IPS-18a (cell line): ENCODE measurements around the gene ALDOA.

Source experiments
- H3K27ac ChIP-seq: one replicate; pipeline ENCODE4 v1.5.1; 2013; ENCODE audit warnings: low read length
- H3K27me3 ChIP-seq: one replicate; pipeline ENCODE4 v1.6.1; 2013; ENCODE audit warnings: mild to moderate bottlenecking, low read length; ENCODE audit not compliant: control insufficient read depth, insufficient read depth
- H3K36me3 ChIP-seq: one replicate; pipeline ENCODE4 v1.6.1; 2013; ENCODE audit warnings: low read depth, low read length; ENCODE audit not compliant: control insufficient read depth
- H3K4me1 ChIP-seq: one replicate; pipeline ENCODE4 v1.6.1; 2013; ENCODE audit warnings: low read depth, low read length; ENCODE audit not compliant: control insufficient read depth
- H3K4me3 ChIP-seq: one replicate; pipeline ENCODE4 v1.5.1; 2013; ENCODE audit warnings: low read length
- H3K9ac ChIP-seq: one replicate; pipeline ENCODE4 v1.6.1; 2013; ENCODE audit warnings: mild to moderate bottlenecking, low read length, moderate library complexity
- H3K9me3 ChIP-seq: one replicate; pipeline ENCODE4 v1.6.1; 2013; ENCODE audit warnings: low read depth, low read length; ENCODE audit not compliant: control insufficient read depth

ALDOA gene

GRCh38 chr16:30063893-30064728, 1.4 kb upstream of the ALDOA start:
- Histone ChIP-seq H3K9ac (peak overlapping the region; percentile 85), H3K9me3 (no peaks in the 10 kb centered on the region), H3K27ac (peak overlapping the region; percentile 83), H3K4me3 (peak overlapping the region; percentile 97), H3K36me3 (peaks cover 23% of the 10 kb centered on the region), H3K27me3 (no peaks in the 10 kb centered on the region), H3K4me1 (peaks cover 17% of the 10 kb centered on the region)

- H3K4me3 ChIP-seq = peak overlapping the region; percentile 97
- no peaks in the 10 kb centered on the region for H3K9me3 ChIP-seq
- peaks cover 29% of the 10 kb centered on the region for H3K36me3 ChIP-seq
- peaks cover 17% of the 10 kb centered on the region for H3K4me1 ChIP-seq
- H3K27ac ChIP-seq = peak overlapping the region; percentile 83
- H3K9ac ChIP-seq = peak overlapping the region; percentile 85
- no peaks in the 10 kb centered on the region for H3K27me3 ChIP-seq
Observed at GRCh38 chr16:30064729-30065101, 845 bp upstream of the ALDOA start.

GRCh38 chr16:30065943-30066760, 592 bp downstream of the ALDOA start:
- Histone ChIP-seq H3K4me3 (peak overlapping the region; percentile 97), H3K27ac (peak overlapping the region; percentile 78), H3K36me3 (peaks cover 43% of the 10 kb centered on the region), H3K4me1 (peaks cover 15% of the 10 kb centered on the region), H3K9ac (peak overlapping the region; percentile 85), H3K27me3 (no peaks in the 10 kb centered on the region), H3K9me3 (no peaks in the 10 kb centered on the region)

- no peaks in the 10 kb centered on the region for H3K27me3 ChIP-seq
- peak overlapping the region; percentile 97 for H3K4me3 ChIP-seq
- H3K27ac ChIP-seq = peak overlapping the region; percentile 71
- H3K9ac ChIP-seq = peak overlapping the region; percentile 85
- H3K4me1 ChIP-seq = peaks cover 14% of the 10 kb centered on the region
- peaks cover 52% of the 10 kb centered on the region for H3K36me3 ChIP-seq
- H3K9me3 ChIP-seq = no peaks in the 10 kb centered on the region
Observed at GRCh38 chr16:30066761-30067583, 1.4 kb downstream of the ALDOA start.

GRCh38 chr16:30067584-30067916, 2.0 kb downstream of the ALDOA start:
- peaks cover 56% of the 10 kb centered on the region for H3K36me3 ChIP-seq
- no peak overlapping the region for H3K27ac ChIP-seq
- no peak overlapping the region for H3K9ac ChIP-seq
- H3K4me1 ChIP-seq = peaks cover 14% of the 10 kb centered on the region
- H3K27me3 ChIP-seq = no peaks in the 10 kb centered on the region
- no peaks in the 10 kb centered on the region for H3K9me3 ChIP-seq
- H3K4me3 ChIP-seq = peak overlapping the region; percentile 97

- Histone ChIP-seq H3K4me3 (no peak overlapping the region), H3K36me3 (peaks cover 56% of the 10 kb centered on the region), H3K9ac (no peak overlapping the region), H3K9me3 (no peaks in the 10 kb centered on the region), H3K27me3 (no peaks in the 10 kb centered on the region), H3K27ac (no peak overlapping the region), H3K4me1 (peaks cover 11% of the 10 kb centered on the region)
Observed at GRCh38 chr16:30068333-30068732, 2.8 kb downstream of the ALDOA start.

GRCh38 chr16:30068750-30069610, 3.4 kb downstream of the ALDOA start:
- Histone ChIP-seq H3K9ac (no peak overlapping the region), H3K36me3 (peaks cover 56% of the 10 kb centered on the region), H3K4me3 (no peak overlapping the region), H3K4me1 (peaks cover 7% of the 10 kb centered on the region), H3K27ac (no peak overlapping the region), H3K9me3 (no peaks in the 10 kb centered on the region), H3K27me3 (no peaks in the 10 kb centered on the region)

GRCh38 chr16:30069611-30070462, 4.3 kb downstream of the ALDOA start:
- no peaks in the 10 kb centered on the region for H3K27me3 ChIP-seq
- no peaks in the 10 kb centered on the region for H3K9me3 ChIP-seq
- H3K27ac ChIP-seq = no peak overlapping the region
- H3K36me3 ChIP-seq = peaks cover 56% of the 10 kb centered on the region
- H3K4me3 ChIP-seq = no peak overlapping the region
- H3K9ac ChIP-seq = no peak overlapping the region
- peaks cover 7% of the 10 kb centered on the region for H3K4me1 ChIP-seq

GRCh38 chr16:30070490-30070889, 4.9 kb downstream of the ALDOA start:
- H3K9ac ChIP-seq = no peak overlapping the region
- no peak overlapping the region for H3K4me3 ChIP-seq
- H3K9me3 ChIP-seq = no peaks in the 10 kb centered on the region
- peaks cover 56% of the 10 kb centered on the region for H3K36me3 ChIP-seq
- no peaks in the 10 kb centered on the region for H3K27me3 ChIP-seq
- H3K4me1 ChIP-seq = peaks cover 7% of the 10 kb centered on the region
- H3K27ac ChIP-seq = no peak overlapping the region
